Retina (tissue), 1 donor: ENCODE data around the gene MACROD2.

ENCODE experiments used
- DNase-seq: peaks from one replicate; pipeline ENCODE4 v3.0.0-alpha.2; 2016

MACROD2 gene

GRCh38 chr20:14488756-14489479 is 493.6 kb downstream of the MACROD2 start:
- DNase-seq = no peak

GRCh38 chr20:14489544-14489943 is 494.2 kb downstream of the MACROD2 start:
- DNase-seq = no peak

- no peak for DNase-seq
These were observed 496.1 kb downstream of the MACROD2 start for GRCh38 chr20:14491436-14491835.

- DNase-seq = no peak
These were observed 498.1 kb downstream of the MACROD2 start for GRCh38 chr20:14493408-14493807.

- no peak for DNase-seq
These were observed 499.0 kb downstream of the MACROD2 start for GRCh38 chr20:14494355-14494754.

- DNase-seq = no peak
These were observed 499.8 kb downstream of the MACROD2 start for GRCh38 chr20:14495066-14495465.

GRCh38 chr20:14497004-14497403 is 501.7 kb downstream of the MACROD2 start:
- no peak for DNase-seq

- peak; percentile 61 for DNase-seq
These were observed 503.5 kb downstream of the MACROD2 start for GRCh38 chr20:14498772-14499171.

- no peak for DNase-seq
These were observed 510.2 kb downstream of the MACROD2 start for GRCh38 chr20:14505476-14505875.

- no peak for DNase-seq
These were observed 512.4 kb downstream of the MACROD2 start for GRCh38 chr20:14507711-14508110.

- no peak for DNase-seq
These were observed 515.0 kb downstream of the MACROD2 start for GRCh38 chr20:14510341-14510740.

- no peak for DNase-seq
These were observed 517.5 kb downstream of the MACROD2 start for GRCh38 chr20:14512839-14513238.

GRCh38 chr20:14518648-14519047 is 523.3 kb downstream of the MACROD2 start:
- DNase-seq = no peak

- DNase-seq = no peak
These were observed 525.7 kb downstream of the MACROD2 start for GRCh38 chr20:14521016-14521415.

- no peak for DNase-seq
These were observed 526.1 kb downstream of the MACROD2 start for GRCh38 chr20:14521436-14521835.

GRCh38 chr20:14522595-14522994 is 527.3 kb downstream of the MACROD2 start:
- DNase-seq = no peak

- no peak for DNase-seq
These were observed 527.8 kb downstream of the MACROD2 start for GRCh38 chr20:14523090-14523489.

- no peak for DNase-seq
These were observed 530.1 kb downstream of the MACROD2 start for GRCh38 chr20:14525426-14525825.

GRCh38 chr20:14526891-14527290 is 531.6 kb downstream of the MACROD2 start:
- no peak for DNase-seq

- DNase-seq = no peak
These were observed 536.5 kb downstream of the MACROD2 start for GRCh38 chr20:14531786-14532185.

GRCh38 chr20:14536738-14537137 is 541.4 kb downstream of the MACROD2 start:
- DNase-seq = no peak

GRCh38 chr20:14538433-14538832 is 543.1 kb downstream of the MACROD2 start:
- no peak for DNase-seq

- no peak for DNase-seq
These were observed 547.7 kb downstream of the MACROD2 start for GRCh38 chr20:14543040-14543439.

GRCh38 chr20:14544688-14545087 is 549.4 kb downstream of the MACROD2 start:
- no peak for DNase-seq

- DNase-seq = no peak
These were observed 555.3 kb downstream of the MACROD2 start for GRCh38 chr20:14550655-14551054.
